ENCODE data around the gene SCN10A.

The SCN10A gene

DNA sequence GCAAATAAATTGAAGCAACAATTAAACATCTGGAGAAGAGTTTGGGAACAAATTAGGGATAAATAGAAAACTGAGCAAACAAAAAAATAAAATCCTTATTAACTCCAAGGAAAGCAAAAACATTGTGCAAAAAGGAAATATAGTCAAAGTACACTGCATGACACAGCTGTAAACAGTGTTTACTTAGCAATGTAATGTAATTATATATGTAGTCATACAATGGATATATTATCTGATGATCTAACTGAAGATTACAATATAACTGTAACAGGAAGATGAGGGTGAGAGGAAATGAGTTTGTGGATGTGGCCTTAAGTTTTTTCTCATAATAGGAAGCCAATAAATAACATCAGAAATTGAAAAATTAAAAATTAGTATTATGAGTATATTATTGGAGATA lies 42.5 kb downstream of the SCN10A start:
- DNase-seq (ENCODE audit: low read depth), result no peak

DNA sequence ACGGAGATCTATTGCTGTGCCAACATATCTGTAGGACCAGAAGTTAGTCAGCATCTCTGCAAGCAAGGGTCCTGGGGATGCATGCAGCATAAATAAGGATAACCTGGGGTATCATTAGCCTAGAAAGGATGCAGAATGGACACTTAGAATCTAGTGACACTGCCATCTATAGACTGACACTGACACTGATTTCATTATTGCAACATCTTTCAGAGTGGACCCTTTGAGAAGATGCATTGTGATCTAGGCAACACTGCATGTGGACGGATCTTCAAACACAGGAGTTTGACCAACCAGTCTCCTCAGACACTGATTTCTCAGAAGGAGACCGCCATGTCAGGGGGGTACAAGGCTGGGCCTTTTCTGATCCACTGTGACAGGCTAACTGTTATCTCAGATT lies 52.4 kb downstream of the SCN10A start:
- no peak for DNase-seq (ENCODE audit: low read depth)

DNA sequence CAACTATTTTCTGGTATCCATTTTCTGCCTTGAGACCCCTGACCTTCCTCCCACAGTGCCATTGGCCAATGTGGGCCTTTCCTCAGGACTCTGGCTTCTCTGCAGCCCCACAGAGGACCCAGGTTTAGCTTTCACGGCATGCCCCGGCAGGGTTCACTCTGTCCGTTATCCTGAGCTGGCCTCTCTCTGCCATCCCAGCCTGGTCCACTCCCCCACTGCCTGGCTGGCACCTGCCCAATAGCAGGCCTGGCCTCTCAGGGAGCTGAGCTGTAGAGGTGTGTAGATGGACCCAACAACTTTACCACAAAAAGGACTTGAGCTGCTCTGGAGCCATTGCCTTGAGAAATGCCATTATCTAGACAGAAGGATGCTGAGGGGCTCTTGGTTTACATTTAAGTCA lies 57.5 kb downstream of the SCN10A start:
- no peak for DNase-seq (ENCODE audit: low read depth)

GRCh38 chr3:38757721-38758120 lies 58.3 kb downstream of the SCN10A start:
- DNase-seq (ENCODE audit: low read depth), result no peak

DNA sequence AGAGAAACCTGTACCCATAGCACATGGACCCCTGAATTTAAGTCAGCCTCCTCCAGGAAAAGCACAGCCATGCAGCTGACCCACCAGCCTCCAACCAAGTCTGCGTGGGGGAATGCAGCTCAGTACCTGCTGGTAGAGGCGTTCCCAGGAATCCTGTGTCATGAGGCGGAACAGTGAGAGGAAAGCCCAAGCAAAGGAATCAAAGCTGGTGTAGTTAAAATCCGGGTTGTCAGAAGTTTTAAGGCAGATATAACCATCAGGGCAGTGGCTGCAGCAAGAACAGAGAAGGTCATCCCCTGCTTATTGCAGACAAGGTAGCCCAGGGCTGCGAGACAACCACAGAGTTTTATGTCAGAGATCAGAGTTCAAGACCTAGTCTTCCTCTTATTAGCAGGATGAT lies 59.1 kb downstream of the SCN10A start:
- no peak for DNase-seq (ENCODE audit: low read depth)

DNA sequence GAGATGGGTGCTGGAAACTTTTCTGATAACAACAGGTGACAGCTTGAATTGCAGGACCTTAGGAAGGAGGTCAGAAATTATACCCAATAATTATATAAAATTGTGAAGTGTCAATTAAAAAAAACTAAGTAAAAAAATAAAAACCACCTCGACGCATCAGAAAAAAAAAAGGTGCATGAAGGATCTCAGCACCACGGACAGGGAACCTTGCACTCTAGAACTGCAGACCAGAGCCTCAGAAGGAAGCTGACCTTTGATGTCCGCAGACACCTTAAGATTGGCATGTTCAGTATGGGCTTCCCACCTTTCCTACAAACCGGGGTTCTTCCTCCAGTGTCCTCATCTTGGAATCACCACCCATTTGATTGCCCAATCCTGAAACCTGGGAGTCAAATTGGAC lies 60.9 kb downstream of the SCN10A start:
- no peak for DNase-seq (ENCODE audit: low read depth)

- DNase-seq (ENCODE audit: low read depth), result no peak
Observed at GRCh38 chr3:38746641-38747040, 69.4 kb downstream of the SCN10A start.

DNA sequence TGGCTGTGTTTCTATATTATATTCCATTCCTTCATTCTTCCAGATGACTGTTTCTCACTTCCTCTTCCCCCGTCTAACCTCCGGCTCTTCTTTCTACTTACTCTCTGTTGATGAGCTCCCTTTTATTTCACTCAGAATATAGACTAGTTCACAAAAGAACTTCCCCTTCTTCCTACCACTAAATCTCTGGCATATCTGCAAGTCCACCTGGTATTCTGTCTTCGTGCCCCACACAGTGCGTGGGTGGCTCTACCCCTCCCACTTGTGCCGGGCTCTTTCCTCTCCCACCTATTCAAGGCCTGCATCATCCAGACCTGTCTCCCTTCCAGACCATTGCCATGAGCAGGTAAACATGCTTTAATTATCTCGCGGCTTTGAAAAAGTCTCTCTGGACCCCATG lies 73.0 kb downstream of the SCN10A start:
- DNase-seq (ENCODE audit: low read depth), result no peak

DNA sequence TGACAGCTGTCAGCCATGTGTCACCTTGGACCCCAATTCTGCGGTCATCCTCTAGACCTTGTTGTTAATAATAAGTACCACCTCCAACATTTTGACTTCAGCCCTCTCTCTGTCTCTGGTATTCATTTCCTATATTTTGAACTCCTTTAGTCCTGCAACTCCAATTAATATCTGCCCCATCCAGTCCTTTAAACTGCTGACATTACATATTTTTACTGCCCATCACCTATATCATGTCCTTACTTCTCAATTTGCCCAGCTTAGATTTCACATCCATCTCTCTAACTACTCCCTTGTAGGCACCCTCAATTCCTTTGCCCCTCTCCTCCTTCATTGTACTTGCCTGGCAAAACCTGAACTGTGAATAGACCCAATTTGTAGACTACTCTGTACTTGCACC lies 73.5 kb downstream of the SCN10A start:
- no peak for DNase-seq (ENCODE audit: low read depth)

- no peak for DNase-seq (ENCODE audit: low read depth)
Observed at GRCh38 chr3:38740537-38740936, 75.5 kb downstream of the SCN10A start.

DNA sequence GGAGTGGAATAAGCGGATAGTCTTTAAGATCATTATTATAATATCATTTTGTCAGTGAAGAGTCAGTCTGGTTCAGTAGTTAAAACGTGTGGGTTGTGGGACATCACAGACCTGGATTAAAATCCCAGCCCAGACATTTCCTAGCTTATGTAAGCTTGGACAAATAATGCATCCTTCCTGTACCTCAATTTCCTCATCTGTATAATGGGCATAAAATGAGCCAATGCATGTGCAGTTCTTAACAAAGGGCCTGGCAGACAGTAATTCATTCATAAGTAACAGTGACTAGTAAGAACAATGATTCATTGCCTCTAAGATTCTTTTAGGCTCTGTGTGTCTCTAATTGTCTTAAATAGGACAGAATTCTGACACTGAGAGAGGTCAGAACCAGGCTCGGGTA lies 76.1 kb downstream of the SCN10A start:
- DNase-seq (ENCODE audit: low read depth), result no peak

DNA sequence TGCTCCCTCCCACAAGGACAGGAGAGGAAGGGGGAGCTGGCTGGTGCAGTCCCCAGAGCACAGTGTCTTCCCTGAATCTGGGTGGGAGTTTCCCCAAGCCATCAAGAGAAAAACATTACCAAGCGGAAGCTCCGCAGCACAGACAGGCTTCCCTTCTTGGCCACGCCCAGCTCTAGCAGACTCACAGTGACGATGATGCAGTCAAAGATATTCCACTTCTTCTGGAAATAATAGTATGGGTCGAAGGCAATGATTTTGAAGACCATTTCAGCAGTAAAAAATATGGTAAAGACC lies 76.7 kb downstream of the SCN10A start:
- DNase-seq (ENCODE audit: low read depth), result no peak

DNA sequence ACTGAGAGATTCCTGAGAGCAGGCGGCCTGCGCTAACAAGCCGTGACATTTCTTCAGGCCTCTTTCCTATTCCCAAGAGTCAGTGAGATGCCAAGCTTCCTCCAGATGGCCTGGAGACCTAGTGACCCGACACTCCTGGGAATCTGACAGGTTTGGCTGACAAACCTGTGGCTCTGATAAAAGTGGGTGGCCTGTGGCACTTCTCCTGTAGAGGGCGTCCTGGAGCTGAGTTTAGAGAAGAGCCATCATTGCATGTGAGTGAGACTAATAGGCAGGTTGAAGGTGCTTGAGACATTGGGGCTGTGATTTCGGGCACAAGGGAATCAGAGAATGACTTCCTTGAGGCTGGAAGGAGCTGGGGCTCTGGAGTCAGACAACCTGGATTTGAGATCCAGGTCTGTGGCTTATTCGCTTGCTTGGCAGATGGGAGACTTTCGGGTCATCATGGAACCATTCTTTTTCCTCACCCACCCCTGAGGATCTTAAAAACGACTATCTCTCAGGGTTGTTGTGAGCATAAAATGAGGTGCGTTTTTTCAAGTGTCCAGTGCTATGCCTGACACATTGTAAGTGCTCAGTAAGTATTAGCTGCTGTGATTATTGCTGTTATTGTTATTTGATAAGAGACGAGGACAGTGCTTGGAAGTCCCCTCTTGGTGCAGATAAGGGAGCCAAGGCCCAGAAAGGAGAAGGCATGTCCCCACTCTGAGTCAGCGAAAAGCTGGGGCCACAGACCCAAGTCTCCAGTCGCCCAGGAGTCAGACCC lies 77.2 kb downstream of the SCN10A start:
- DNase-seq (ENCODE audit: low read depth), result no peak

GRCh38 chr3:38731522-38731921 lies 84.5 kb downstream of the SCN10A start:
- no peak for DNase-seq (ENCODE audit: low read depth)

DNA sequence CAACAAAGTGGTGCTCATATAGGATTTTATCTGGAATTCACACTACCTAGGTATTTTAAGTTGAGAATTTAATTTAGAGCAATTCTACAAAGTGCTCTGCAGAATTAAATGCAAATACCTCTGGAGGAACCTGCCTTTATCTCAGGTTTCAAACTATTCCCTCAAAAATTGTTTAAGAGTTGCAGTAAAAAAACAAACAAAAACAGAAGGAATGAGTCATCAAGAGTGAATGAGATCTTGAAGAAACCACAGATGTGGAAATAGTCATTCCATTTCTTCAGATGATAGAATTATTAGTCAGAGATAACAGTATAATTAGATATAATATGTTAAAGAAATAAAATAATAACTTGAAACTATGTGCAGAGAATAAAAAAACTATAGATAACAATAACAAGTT lies 85.7 kb downstream of the SCN10A start:
- no peak for DNase-seq (ENCODE audit: low read depth)

DNA sequence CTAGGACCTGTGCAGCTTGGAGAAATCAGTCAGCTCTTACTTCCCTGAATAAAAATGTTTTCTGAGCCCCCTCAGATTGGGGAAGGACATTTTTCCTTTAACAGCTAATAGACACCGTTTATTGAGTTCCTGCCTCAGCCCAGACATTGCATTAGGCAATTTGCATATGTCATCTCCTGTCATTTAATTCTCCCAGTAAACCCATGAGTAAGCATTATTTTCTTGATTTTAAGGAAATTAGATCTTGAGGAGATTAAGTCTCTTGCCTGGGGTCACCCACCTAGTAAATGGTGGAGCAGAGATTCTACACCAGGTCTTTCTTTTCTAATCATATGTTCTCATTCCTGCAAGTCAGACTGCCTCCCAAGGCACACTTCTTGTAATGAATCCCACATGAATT lies 88.0 kb downstream of the SCN10A start:
- no peak for DNase-seq (ENCODE audit: low read depth)

- DNase-seq (ENCODE audit: low read depth), result no peak
Observed at GRCh38 chr3:38726751-38727150, 89.3 kb downstream of the SCN10A start.

- DNase-seq (ENCODE audit: low read depth), result no peak
Observed at GRCh38 chr3:38725726-38726419, 90.1 kb downstream of the SCN10A start.

- no peak for DNase-seq (ENCODE audit: low read depth)
Observed at GRCh38 chr3:38724392-38724736, 91.7 kb downstream of the SCN10A start.

DNA sequence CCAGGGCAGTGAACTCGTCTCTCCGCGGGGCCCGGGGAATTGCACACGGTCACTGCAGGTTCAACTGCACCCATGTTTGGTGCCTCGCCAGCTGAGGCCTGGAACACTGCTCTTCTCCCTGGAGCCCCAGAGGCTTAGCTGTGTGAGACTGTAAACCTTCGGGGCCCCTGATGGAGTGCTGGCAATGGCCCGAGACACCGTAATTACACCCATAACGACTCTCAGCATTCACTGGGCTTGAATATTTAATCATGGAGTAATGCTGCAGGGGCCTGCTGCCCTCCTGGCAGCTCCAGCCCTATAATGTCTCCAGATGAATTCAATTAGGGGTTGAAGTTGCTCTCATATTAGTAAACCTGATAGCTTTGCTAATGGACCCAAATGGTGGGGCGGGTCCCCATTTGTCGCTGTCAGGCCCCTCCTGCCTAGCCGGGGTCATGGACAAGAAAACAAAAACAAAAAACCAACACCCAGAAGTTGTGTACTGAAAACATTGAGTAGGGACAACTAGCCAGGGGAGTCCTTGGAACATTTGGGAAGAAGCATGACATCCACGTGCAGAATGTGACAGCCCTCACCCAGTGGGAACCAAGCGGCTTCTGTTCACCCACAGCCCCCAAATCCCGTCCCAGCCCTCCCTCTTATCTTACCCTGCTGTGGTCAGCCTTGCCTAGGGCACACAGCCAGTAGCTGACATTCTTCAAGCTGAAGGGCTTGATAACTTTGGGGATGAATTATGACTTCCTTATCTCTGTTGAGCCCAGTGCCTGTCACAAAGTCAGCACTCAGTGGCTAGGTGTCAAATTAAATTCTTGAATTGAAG lies 92.2 kb downstream of the SCN10A start:
- no peak for DNase-seq (ENCODE audit: low read depth)

- no peak for DNase-seq (ENCODE audit: low read depth)
Observed at GRCh38 chr3:38722781-38723568, 93.0 kb downstream of the SCN10A start.

- no peak for DNase-seq (ENCODE audit: low read depth)
Observed at GRCh38 chr3:38721207-38721772, 94.7 kb downstream of the SCN10A start.
